Hypothalamus (tissue), 51 donors: ENCODE data around the gene ARVCF.

Experiments
- DNase-seq, 51 donors: peaks; one replicate each; lab custom pipeline; 2025; lab: John Stamatoyannopoulos, UW

ARVCF gene, protein sequence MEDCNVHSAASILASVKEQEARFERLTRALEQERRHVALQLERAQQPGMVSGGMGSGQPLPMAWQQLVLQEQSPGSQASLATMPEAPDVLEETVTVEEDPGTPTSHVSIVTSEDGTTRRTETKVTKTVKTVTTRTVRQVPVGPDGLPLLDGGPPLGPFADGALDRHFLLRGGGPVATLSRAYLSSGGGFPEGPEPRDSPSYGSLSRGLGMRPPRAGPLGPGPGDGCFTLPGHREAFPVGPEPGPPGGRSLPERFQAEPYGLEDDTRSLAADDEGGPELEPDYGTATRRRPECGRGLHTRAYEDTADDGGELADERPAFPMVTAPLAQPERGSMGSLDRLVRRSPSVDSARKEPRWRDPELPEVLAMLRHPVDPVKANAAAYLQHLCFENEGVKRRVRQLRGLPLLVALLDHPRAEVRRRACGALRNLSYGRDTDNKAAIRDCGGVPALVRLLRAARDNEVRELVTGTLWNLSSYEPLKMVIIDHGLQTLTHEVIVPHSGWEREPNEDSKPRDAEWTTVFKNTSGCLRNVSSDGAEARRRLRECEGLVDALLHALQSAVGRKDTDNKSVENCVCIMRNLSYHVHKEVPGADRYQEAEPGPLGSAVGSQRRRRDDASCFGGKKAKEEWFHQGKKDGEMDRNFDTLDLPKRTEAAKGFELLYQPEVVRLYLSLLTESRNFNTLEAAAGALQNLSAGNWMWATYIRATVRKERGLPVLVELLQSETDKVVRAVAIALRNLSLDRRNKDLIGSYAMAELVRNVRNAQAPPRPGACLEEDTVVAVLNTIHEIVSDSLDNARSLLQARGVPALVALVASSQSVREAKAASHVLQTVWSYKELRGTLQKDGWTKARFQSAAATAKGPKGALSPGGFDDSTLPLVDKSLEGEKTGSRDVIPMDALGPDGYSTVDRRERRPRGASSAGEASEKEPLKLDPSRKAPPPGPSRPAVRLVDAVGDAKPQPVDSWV

DNA sequence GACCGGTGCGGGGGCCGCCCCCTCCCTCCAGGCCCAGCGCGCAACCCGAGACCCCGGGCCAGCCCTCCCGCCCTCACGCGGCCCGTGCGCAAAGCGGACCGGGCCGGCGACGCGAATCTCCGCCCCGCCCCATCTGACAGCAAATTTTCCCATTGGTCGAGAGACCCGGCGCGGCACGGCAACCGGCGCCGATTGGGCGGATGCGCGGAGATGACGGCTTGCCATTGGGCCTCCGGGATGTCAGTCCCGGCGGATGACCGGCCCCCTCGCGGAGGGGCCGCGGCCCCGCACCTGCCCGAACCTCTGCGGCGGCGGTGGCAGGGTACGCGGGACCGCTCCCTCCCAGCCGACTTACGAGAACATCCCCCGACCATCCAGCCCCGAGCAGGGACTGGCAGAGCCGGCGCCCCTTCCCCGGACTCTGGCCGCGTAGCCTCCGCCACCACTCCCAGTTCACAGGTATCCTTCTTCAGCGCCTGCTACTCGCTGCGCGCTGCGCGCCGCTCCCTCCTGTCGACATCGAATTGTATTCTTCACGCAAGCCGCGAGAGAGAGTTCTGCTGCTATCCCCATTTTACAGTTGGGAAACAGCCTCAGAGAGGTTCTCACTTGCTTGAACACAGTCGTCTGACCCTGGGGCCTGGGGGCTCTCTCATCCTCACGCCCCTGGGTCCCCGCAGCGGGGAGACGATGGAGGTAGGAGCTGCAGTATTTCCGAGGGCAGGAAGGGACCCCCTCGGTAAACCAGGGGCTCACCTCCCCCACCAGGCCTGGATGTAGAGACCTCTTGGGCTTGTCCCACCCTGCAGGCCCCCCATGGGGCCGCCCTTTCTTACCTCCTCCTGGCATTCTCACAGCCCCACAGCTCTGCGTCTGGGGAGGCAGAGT is at the start of gene ARVCF:
Gene ARVCF, minus strand, starts transcription at position 90 of the 888 bp plus-strand sequence. CDS start 26,029 bp downstream, outside the sequence.
- DNase-seq, result peak; percentile 37 to 94 (median 86)

DNA sequence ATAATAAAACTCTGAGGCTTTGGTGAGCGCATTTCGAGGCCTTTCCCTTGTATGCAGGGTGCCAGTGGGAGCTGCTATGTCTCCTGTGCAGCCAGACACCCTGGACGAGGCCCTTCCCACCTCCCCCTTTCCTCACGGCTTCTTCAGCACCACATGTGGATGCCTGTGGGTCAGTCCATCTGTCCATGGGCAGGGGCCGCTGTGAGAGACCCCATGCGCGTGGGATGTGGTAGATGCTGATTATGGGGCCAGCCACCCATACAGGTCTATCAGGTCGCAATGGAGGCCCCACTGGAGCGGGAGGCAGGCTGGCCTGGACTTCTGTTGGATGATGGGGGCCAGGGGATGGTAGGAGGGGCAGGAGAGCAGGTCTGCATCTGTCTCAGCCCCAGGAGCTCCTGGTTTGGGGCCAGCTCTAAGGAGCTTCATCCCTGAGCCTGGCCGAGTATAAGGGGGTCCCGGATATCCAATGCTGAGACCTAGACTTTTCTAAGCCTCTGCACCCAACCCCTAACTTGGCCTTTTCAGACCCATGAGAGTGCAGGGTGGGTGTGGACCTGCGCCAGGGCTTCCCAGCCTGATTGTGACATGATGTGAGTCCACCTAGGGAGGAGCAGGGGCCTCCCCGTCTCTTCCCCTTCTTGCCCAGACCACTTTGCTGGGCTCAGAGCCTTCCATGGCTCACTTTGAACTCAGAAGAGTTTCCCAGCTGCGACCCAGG is 49.4 kb upstream of the ARVCF start:
- DNase-seq, result no peak

DNA sequence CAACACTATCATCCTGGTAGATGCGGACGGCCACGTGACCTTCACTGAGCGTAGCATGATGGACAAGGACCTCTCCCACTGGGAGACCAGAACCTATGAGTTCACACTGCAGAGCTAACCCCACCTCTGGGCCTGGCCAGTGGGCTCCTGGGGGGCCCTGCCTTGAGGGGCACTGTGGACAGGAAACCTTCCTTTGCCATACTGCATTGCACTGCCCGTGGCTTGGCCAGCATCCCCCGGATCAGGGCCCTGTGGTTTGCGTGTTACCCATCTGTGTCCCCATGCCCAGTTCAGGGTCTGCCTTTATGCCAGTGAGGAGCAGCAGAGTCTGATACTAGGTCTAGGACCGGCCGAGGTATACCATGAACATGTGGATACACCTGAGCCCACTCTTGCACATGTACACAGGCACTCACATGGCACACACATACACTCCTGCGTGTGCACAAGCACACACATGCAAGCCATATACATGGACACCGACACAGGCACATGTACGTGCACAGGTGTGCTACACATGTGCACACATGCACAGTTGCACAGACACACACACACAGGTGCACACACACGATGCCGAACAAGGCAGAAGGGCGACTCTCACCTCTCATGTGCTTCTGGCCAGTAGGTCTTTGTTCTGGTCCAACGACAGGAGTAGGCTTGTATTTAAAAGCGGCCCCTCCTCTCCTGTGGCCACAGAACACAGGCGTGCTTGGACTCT is 48.1 kb upstream of the ARVCF start:
- no peak for DNase-seq

DNA sequence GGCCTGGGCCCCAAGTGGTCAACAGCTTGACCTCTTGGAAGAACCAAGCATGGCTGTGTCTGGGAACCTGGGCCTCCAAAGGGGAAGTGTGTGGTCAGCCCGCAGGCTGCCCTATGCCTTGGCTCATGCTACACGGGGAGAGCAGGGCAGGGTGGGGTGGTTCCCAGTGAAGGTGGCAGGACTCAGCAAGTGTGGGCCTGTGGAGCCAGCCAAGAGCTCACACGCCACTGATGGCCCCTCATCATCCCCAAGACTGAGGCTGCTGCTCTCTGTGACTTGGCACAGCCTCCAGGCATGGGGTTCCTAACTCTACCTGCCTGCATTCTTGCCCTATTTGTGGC is 47.5 kb upstream of the ARVCF start:
- no peak for DNase-seq

DNA sequence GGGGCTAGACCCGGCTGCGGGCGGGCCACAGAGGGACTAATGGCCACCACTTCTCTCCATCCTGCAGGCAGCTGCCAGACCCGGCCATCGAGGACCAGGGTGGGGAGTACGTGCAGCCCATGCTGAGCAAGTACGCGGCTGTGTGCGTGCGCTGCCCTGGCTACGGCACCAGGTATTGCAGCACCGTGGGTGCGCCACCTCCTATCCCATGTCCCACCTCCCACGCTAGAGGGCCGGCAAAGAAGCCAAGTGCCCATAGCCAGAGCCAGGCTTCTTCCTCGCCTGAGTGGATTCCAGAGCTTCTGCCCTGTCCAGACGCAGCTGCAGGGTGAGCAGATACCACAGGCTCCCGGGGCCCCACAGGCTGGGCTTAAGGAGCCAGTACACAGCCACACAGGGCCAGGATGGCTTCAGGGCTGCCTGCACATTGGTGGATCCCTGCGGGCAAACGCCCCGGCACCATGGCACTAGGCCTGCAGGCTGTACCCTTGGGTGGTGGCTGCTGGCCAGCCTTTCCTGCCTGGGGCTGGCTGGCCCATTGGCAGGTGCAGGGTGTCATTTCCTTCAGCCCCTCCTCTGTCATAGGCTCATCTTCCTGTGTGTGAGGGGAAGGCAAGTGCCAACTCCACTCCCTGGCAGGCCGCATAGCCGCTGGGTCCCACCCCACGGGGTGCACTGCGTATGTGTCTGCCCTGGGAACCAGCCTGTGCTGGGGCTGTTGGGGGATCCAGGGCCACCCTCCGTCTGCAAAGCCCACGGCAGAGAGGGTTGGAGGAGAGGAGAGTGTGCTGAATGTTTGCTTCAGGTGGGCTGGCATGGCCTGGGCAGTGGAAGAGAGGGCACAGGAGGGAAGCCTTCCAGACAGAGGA is 46.9 kb upstream of the ARVCF start:
- no peak for DNase-seq

DNA sequence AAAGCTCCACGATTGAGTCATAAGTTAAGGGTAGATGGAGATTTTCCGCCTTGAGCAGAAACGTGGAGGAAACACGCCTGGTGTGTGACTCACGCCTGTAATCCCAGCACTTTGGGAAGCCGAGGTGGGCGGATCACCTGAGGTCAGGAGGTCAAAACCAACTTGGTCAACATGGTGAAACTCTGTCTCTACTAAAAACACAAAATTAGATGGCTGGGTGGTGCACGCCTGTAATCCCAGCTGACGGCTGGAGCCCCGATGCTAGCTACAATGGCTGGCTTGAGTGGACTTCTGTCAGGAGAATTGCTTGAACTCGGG is 46.1 kb upstream of the ARVCF start:
- DNase-seq, result no peak

DNA sequence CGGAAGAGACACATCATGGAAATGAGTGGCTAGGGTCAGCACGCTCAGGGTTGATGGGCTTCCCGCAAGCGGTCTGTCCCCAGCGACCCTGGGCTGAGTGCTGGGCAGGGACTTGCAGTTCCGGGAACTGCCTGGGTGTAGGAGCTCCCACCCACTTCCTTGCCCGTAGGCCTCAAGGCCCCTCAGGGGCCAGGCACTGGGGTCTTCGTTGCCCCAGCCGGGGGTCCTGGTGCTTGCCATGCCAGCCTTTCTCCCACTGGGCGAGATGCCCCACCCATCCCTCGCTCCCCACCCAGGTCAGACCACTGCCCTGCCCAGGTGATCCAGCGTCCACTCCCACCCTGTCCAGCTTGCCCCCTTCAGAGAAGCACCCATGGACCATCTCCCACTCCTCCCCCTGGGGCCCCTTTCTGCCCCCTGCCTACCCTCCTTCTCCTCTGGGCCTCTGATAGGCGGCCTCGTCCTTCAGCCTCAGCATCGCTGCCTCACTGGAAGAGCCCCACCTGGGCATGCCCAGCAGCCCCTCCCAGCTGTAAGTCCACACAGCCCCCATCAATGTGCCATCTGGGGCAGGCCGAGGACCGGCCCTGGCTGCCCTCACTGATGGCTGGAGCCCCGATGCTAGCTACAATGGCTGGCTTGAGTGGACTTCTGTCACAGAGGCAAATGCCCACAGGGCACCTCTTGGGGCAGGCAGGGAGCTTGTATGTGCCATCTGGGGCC is 45.6 kb upstream of the ARVCF start:
- no peak for DNase-seq

DNA sequence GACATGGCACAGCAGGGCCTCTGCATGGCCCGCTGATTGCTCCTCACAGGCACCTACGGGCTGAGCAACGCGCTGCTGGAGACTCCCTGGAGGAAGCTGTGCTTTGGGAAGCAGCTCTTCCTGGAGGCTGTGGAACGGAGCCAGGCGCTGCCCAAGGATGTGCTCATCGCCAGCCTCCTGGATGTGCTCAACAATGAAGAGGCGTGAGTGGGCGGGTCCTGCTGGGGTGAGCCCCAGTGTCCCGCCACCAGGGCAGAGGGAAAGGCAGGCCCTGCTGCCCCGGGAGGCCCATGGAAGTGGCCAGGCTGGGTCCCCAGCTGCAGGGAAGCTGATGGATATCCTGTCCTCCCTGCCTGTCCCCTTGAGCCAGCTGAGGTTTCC is 44.8 kb upstream of the ARVCF start:
- peak in 1 of 51 donors; percentile 19 for DNase-seq

DNA sequence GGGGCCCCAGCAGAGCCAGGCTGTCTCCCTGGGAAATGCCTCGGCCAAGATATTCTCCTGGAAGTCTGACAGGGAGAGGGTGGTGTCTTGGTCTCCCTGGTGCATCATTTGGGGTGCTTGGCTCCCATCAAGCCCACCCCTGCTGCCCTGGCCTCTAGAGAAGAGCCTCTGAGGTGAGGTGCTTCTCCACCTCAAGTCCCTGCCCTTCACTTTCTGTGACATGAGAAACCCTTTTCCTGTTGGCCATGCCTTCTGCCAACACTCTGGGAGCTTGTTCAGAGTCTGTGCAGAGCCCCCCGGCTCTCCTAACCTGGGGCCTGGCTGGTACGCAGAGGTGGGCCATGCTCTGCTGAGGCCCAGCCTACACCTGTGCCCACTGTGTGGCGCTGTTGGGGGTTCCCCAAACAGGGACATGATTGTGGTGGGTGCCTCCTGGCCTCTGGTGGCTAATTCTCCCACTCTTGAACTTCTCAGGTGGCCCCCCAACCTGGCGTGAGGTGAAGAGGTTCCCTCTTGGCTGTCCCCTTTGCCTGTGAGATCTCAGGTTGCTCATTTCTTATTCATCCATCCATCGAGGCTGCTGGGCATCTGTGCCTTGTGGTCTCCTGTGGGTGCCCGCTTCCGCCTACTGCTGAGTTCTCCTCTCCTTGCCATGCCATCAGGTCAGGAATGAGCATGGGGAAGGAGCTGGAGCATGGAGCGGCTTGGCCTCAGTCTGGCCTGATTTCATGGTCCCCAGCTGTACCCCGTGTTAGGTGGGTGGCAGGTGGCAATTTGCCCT is 44.3 kb upstream of the ARVCF start:
- DNase-seq, result no peak

DNA sequence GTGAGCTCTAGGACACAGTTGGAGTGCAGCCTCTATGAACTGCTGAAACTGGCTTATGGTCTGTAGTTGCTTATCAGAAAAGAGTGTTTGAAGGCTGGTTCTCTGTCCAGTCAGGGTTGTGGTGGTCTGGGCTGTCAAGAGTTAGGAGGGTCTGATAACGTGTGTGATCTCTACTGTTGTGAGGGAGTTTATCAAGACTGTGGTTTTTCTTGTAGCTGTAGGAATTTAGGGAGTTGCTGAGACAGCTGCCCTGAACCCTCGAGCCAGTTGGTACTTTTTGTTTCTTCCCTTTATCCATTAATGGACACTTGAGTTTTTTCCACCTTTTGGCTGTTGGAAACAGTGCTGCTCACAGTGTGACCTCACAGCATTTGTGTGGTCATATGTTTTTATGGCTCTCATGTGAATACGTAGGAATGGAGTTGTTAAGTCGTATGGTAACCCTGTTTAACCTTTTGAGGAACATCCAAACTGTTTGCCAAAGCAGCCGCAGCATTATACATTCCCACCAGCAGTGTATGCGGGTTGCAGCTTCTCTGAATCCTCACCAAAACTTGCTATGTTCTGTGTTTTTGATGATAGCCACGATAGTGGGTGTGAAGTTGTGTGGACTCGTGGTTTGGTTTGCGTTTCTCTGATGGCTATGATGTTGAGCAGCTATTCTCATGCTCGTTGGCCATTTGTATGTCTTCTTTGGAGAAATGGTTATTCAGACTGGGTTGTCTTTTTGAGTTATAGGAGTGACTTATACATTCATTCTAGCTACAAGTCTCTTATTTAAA is 42.6 kb upstream of the ARVCF start:
- no peak for DNase-seq

DNA sequence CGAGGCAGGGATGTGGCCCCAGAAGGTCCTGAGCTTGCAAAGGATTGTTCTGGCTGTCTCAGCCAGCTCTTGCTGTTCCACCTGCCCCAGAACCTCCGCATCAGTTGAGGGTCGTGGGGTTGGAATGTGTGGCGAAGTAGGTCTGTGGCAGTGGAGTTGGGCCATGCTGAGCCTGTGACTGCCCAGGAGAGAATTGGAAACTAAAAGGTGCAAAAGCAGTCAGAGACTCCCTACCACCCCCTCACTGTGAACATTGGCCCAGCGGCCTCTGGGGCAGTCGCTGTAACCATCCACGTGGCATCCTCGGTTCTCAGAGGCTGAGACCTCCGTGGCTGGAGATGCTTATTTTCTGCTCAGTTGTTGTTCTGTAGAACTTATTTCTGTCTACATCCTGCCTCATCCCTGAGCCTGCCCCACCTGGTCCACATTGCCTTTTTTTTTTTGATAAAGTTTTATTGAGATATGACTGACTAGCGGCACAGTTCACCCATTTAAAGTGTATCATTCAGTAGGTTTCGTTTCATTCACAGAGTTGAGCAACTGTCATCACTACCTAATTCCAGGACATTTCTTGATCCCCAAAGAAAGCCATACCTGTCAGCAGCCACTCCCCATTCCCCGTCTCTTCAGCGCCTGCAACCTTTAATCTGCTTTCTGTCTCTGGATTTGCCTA is 41.1 kb upstream of the ARVCF start:
- DNase-seq, result no peak

DNA sequence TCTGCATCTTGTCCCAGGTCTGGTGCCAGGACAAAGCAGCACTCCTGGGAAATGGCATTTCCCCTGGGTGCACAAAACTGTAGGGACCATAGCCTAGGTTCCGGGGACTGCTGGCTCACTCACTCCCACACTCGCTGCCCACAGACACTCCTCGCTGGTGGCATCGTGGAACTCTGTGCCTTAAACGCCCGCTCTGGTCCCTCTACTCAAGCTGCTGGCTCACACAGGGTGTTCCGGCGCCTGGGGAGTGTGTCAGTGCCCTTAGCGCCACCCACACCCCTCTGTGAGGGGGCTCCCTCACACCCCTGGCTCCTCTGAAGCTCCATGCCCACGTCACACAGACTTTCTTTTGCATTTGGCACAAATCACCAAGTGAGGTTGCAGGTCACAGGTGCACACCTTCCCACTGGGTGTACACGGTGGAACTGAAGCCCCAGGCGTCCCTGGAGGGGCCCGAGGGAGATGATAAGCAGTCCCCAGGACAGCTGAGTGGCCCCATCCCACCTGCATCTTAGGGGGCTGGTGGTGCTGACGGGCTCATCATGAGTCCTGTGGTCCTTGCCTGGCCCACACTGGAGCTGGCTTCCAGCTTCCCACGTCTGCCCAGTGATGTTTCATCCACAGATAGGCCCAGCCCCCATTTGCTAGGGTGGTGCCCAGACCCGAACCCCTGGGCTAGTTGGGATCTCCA is 40.2 kb upstream of the ARVCF start:
- DNase-seq, result peak in 1 of 51 donors; percentile 9

DNA sequence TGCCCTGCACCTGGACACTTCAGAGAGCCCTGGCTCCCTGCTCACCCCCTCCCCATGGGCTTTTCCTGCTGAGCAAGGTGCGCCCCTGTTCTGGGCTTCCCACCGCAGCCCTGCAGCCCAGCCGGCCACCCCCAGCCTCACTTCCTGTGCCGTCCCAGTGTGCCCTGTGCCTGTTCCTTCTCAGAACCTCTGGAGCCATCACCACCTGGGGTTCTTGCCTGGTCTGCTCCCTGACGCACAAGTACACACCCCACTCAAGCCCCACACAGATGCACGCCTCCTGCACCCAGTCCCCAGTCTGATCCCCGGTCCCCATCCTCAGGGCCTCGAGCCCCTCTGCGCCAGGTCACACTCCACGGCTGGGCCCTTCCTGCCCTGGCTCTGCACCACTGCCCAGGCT is 39.5 kb upstream of the ARVCF start:
- DNase-seq, result no peak

DNA sequence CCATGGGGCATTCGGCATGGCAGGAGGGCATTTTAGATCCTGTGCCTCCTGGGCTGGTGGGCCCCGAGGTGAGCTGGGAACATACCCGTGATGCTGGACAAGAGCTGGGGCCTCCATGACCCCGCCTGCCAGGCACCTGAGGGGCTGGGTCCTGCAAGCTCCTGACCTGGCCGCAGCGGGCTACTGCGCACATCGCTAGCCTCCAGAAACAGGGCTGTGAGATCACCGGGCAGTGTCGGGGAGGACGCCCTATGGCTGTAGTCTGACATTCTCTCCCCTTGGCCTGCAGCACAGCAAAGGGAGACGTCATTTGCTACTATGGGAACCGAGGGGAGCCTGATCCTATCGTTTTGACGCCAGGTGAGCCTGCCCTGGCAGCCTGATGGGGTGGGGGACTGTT is 39.0 kb upstream of the ARVCF start:
- no peak for DNase-seq

DNA sequence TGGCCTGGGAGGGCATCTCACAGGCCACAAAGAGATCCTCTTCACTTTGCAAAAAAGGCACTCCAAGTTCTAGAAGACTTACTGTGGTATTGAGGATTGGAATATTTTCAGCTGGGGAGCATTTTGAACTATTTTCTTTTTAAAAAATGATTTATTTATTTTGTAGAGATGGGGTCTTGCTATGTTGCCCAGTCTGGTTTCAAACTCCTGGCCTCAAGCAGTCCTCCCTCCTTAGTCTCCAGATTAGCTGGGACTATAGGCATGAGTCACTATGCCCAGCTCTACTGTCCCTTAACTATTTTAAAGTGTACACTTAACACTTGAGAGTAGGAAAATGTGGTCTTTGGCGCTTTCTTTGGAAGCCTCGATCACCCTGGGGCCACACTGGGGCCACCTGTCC is 38.5 kb upstream of the ARVCF start:
- no peak for DNase-seq
